Trophoblast cell (in vitro differentiated cells and primary cell): Measurements from ENCODE around the gene TMEM242.

Experiments
- DNase-seq, 2 donors: peaks; one replicate each; pipeline ENCODE4 v3.0.0-alpha.2; 2016
- H2AFZ ChIP-seq: 2 replicates; pipeline ENCODE4 v1.6.1; 2013; ENCODE audit warnings: low read length, moderate library complexity, mild to moderate bottlenecking; ENCODE audit not compliant: insufficient read depth, poor library complexity
- H2AK5ac ChIP-seq: 2 replicates; pipeline ENCODE4 v1.6.1; 2013; ENCODE audit warnings: mild to moderate bottlenecking, low read length
- H2BK120ac ChIP-seq: 2 replicates; pipeline ENCODE4 v1.6.1; 2013; ENCODE audit warnings: low read length, mild to moderate bottlenecking, moderate library complexity; ENCODE audit not compliant: insufficient read depth, poor library complexity
- H2BK12ac ChIP-seq: 2 replicates; pipeline ENCODE4 v1.6.1; 2013; ENCODE audit warnings: mild to moderate bottlenecking, low read length, moderate library complexity
- H2BK5ac ChIP-seq: 2 replicates; pipeline ENCODE4 v1.6.1; 2013; ENCODE audit warnings: low read length, low read depth, moderate library complexity, mild to moderate bottlenecking; ENCODE audit not compliant: poor library complexity
- H3K14ac ChIP-seq: 2 replicates; pipeline ENCODE4 v1.6.1; 2013; ENCODE audit warnings: mild to moderate bottlenecking, low read length
- H3K18ac ChIP-seq: 2 replicates; pipeline ENCODE4 v1.6.1; 2013; ENCODE audit warnings: mild to moderate bottlenecking, low read length
- H3K23ac ChIP-seq: 2 replicates; pipeline ENCODE4 v1.6.1; 2013; ENCODE audit warnings: low read length
- H3K27ac ChIP-seq: 2 replicates; pipeline ENCODE4 v1.5.1; 2013; ENCODE audit warnings: low read depth, mild to moderate bottlenecking, inconsistent platforms, low read length, moderate library complexity
- H3K27me3 ChIP-seq: 2 replicates; pipeline ENCODE4 v1.6.1; 2013; ENCODE audit warnings: inconsistent platforms, mild to moderate bottlenecking, low read length, moderate library complexity; ENCODE audit not compliant: insufficient read depth
- H3K36me3 ChIP-seq, 2 experiments: 1 replicate in 1 of 2; 2 replicates in 1 of 2; pipeline ENCODE4 v1.6.1; 2013; ENCODE audit warnings: low read length in 2 of 2, mild to moderate bottlenecking in 2 of 2, moderate library complexity in 1 of 2; ENCODE audit not compliant: insufficient read depth in 2 of 2, control insufficient read depth in 1 of 2
- H3K4ac ChIP-seq: 2 replicates; pipeline ENCODE4 v1.6.1; 2013; ENCODE audit warnings: low read depth, mild to moderate bottlenecking, low read length, moderate library complexity
- H3K4me1 ChIP-seq, 2 experiments: 1 replicate in 1 of 2; 2 replicates in 1 of 2; pipeline ENCODE4 v1.6.1; 2013; ENCODE audit warnings: low read length in 2 of 2, mild to moderate bottlenecking in 2 of 2, moderate library complexity in 1 of 2; ENCODE audit not compliant: insufficient read depth in 2 of 2, control insufficient read depth in 1 of 2
- H3K4me2 ChIP-seq: 2 replicates; pipeline ENCODE4 v1.6.1; 2013; ENCODE audit warnings: inconsistent platforms, mild to moderate bottlenecking, low read length, moderate library complexity
- H3K4me3 ChIP-seq: 2 replicates; pipeline ENCODE4 v1.5.1; 2013; ENCODE audit warnings: mild to moderate bottlenecking, low read depth, low read length, inconsistent platforms
- H3K79me1 ChIP-seq: one replicate; pipeline ENCODE4 v1.6.1; 2013; ENCODE audit warnings: low read length
- H3K79me2 ChIP-seq: 2 replicates; pipeline ENCODE4 v1.6.1; 2013; ENCODE audit warnings: low read length, mild to moderate bottlenecking; ENCODE audit not compliant: control insufficient read depth, insufficient read depth, poor library complexity
- H3K9ac ChIP-seq: 2 replicates; pipeline ENCODE4 v1.6.1; 2013; ENCODE audit warnings: mild to moderate bottlenecking, low read length
- H3K9me3 ChIP-seq: 2 replicates; pipeline ENCODE4 v1.6.1; 2013; ENCODE audit warnings: low read depth, mild to moderate bottlenecking, control low read depth, inconsistent platforms, low read length; ENCODE audit not compliant: insufficient read depth
- H4K12ac ChIP-seq: 2 replicates; pipeline ENCODE4 v1.6.1; 2013; ENCODE audit warnings: low read depth, mild to moderate bottlenecking, low read length, moderate library complexity
- H4K8ac ChIP-seq: 2 replicates; pipeline ENCODE4 v1.6.1; 2013; ENCODE audit warnings: low read depth, mild to moderate bottlenecking, low read length, moderate library complexity
- H4K91ac ChIP-seq: one replicate; pipeline ENCODE4 v1.6.1; 2013; ENCODE audit warnings: low read depth, mild to moderate bottlenecking, low read length, moderate library complexity
- WGBS: extraction: QIAGEN DNeasy Blood & Tissue Kit; methylation state at CpG from one replicate; pipeline ENCODE4 v1.1.7; 2013; ENCODE audit warnings: missing lambda C conversion rate; ENCODE audit not compliant: insufficient read length, insufficient coverage; ENCODE audit errors: extremely low coverage; 5-methylcytosine and 5-hydroxymethylcytosine counted together

Gene TMEM242

GRCh38 chr6:157294654-157295053, 28.7 kb downstream of the TMEM242 start:
- H3K14ac ChIP-seq: no peak overlapping the region
- no peak overlapping the region for H2BK5ac ChIP-seq
- no peak overlapping the region for H2BK120ac ChIP-seq
- H2AFZ ChIP-seq: no peak overlapping the region
- H3K4me1 ChIP-seq: no peaks in the 10 kb centered on the region
- H3K27me3 ChIP-seq: no peaks in the 10 kb centered on the region
- peaks cover 2 to 3% of the 10 kb centered on the region in 2 experiments for H3K36me3 ChIP-seq
- H3K4me2 ChIP-seq: no peak overlapping the region
- H3K18ac ChIP-seq: no peak overlapping the region
- H4K91ac ChIP-seq: no peak overlapping the region
- no CpG with 5 or more reads among the region's 2 CpGs for WGBS
- H3K79me1 ChIP-seq: no peaks in the 10 kb centered on the region
- H2BK12ac ChIP-seq: no peak overlapping the region
- no peak overlapping the region for H4K12ac ChIP-seq
- no peaks in the 10 kb centered on the region for H3K79me2 ChIP-seq
- H3K27ac ChIP-seq: no peak overlapping the region
- H2AK5ac ChIP-seq: no peak overlapping the region
- no peak overlapping the region for H3K9ac ChIP-seq
- H3K9me3 ChIP-seq: no peaks in the 10 kb centered on the region
- H4K8ac ChIP-seq: no peak overlapping the region
- DNase-seq: no peak
- H3K23ac ChIP-seq: no peak overlapping the region
- no peak overlapping the region for H3K4ac ChIP-seq
- no peak overlapping the region for H3K4me3 ChIP-seq

- Histone ChIP-seq H3K79me1 (no peaks in the 10 kb centered on the region), H3K18ac (no peak overlapping the region), H3K27me3 (no peaks in the 10 kb centered on the region), H3K23ac (no peak overlapping the region), H3K79me2 (no peaks in the 10 kb centered on the region), H3K36me3 (peaks cover 2 to 3% of the 10 kb centered on the region in 2 experiments), H3K4me1 (no peaks in the 10 kb centered on the region), H2BK120ac (no peak overlapping the region), H3K4me2 (no peak overlapping the region), H4K8ac (no peak overlapping the region), H2AK5ac (no peak overlapping the region), H3K27ac (no peak overlapping the region), H3K4ac (no peak overlapping the region), H2BK12ac (no peak overlapping the region), H2BK5ac (no peak overlapping the region), H3K4me3 (no peak overlapping the region), H2AFZ (no peak overlapping the region), H3K9me3 (no peaks in the 10 kb centered on the region), H4K91ac (no peak overlapping the region), H4K12ac (no peak overlapping the region), H3K9ac (no peak overlapping the region), H3K14ac (no peak overlapping the region)
- DNase-seq: no peak
- WGBS: no CpG with 5 or more reads among the region's 6 CpGs
Measured at GRCh38 chr6:157293780-157294179, 29.5 kb downstream of the TMEM242 start.

GRCh38 chr6:157292202-157292601, 31.1 kb downstream of the TMEM242 start:
- no CpG with 5 or more reads among the region's 1 CpG for WGBS

GRCh38 chr6:157291356-157291755, 32.0 kb downstream of the TMEM242 start:
- Histone ChIP-seq H2BK120ac (no peak overlapping the region), H4K12ac (no peak overlapping the region), H3K9ac (no peak overlapping the region), H3K27ac (no peak overlapping the region), H3K79me1 (no peaks in the 10 kb centered on the region), H2BK5ac (no peak overlapping the region), H3K4me3 (no peak overlapping the region), H2BK12ac (no peak overlapping the region), H3K36me3 (peaks cover 2 to 3% of the 10 kb centered on the region in 2 experiments), H3K23ac (no peak overlapping the region), H3K14ac (no peak overlapping the region), H4K91ac (no peak overlapping the region), H2AK5ac (no peak overlapping the region), H3K79me2 (no peaks in the 10 kb centered on the region), H3K4me1 (no peaks in the 10 kb centered on the region), H3K18ac (no peak overlapping the region), H3K4ac (no peak overlapping the region), H2AFZ (no peak overlapping the region), H3K27me3 (no peaks in the 10 kb centered on the region), H3K9me3 (no peaks in the 10 kb centered on the region), H4K8ac (no peak overlapping the region), H3K4me2 (no peak overlapping the region)
- no CpG with 5 or more reads among the region's 4 CpGs for WGBS
- peak; percentile 46 to 86 for DNase-seq

More at GRCh38 chr6:157292202-157292601, 31.1 kb downstream of the TMEM242 start:
- Histone ChIP-seq H3K14ac (no peak overlapping the region), H4K12ac (no peak overlapping the region), H3K4me3 (no peak overlapping the region), H3K27me3 (no peaks in the 10 kb centered on the region), H2BK12ac (no peak overlapping the region), H2BK120ac (no peak overlapping the region), H2AFZ (no peak overlapping the region), H2BK5ac (no peak overlapping the region), H3K79me1 (no peaks in the 10 kb centered on the region), H3K9ac (no peak overlapping the region), H4K8ac (no peak overlapping the region), H3K18ac (no peak overlapping the region), H3K4me1 (no peaks in the 10 kb centered on the region), H3K36me3 (peaks cover 2 to 3% of the 10 kb centered on the region in 2 experiments), H3K4me2 (no peak overlapping the region), H2AK5ac (no peak overlapping the region), H3K27ac (no peak overlapping the region), H3K23ac (no peak overlapping the region), H3K79me2 (no peaks in the 10 kb centered on the region), H4K91ac (no peak overlapping the region), H3K4ac (no peak overlapping the region), H3K9me3 (no peaks in the 10 kb centered on the region)
- DNase-seq: no peak
